Uterus (tissue), 4 donors: ENCODE data around the gene FRRS1L. TPM values are rescaled to one million over a fixed set of nuclear protein-coding genes. Genes with fewer than 3 reads are reported as not detected.

ENCODE experiments used
- DNase-seq, 2 donors: peaks; one replicate each; pipeline ENCODE4 v3.0.0-alpha.2; 2019 to 2020
- H3K27ac ChIP-seq, 2 donors: fragments of 200-600 bp; sonication (generic); 1 replicate in 1 of 2; 2 replicates in 1 of 2; pipeline ENCODE4 v1.5.1; 2016 to 2018
- H3K27me3 ChIP-seq, 2 donors: fragments of 200-600 bp; sonication (generic); one replicate each; pipeline ENCODE4 v1.5.1; 2018 to 2019; ENCODE audit warnings: control low read depth in 1 of 2
- H3K36me3 ChIP-seq, 2 donors: fragments of 200-600 bp; sonication (generic); one replicate each; pipeline ENCODE4 v1.5.1; 2019; ENCODE audit warnings: control low read depth in 1 of 2
- H3K4me1 ChIP-seq, 2 donors: fragments of 200-600 bp; sonication (generic); one replicate each; pipeline ENCODE4 v1.5.1; 2018 to 2019; ENCODE audit warnings: control low read depth in 1 of 2
- H3K4me3 ChIP-seq, 2 donors: fragments of 200-600 bp; sonication (generic); 1 replicate in 1 of 2; 2 replicates in 1 of 2; pipeline ENCODE4 v1.5.1; 2018 to 2019; ENCODE audit warnings: mild to moderate bottlenecking in 1 of 2
- H3K9me3 ChIP-seq, 2 donors: fragments of 200-600 bp; sonication (generic); one replicate each; pipeline ENCODE4 v1.5.1; 2019; ENCODE audit warnings: control low read depth in 1 of 2
- CTCF ChIP-seq, 4 experiments: fragments of 200-600 bp in 2 of 4; fragments of 450-650 bp in 2 of 4; sonication (generic) in 2 of 4; IDR thresholded peaks; one replicate each; pipeline ENCODE4 v1.5.1; 2016 to 2019; ENCODE audit warnings: antibody characterized with exemption in 4 of 4, mild to moderate bottlenecking in 2 of 4, moderate library complexity in 1 of 4
- POLR2A ChIP-seq, 2 donors: fragments of 450-650 bp; IDR thresholded peaks; one replicate each; pipeline ENCODE4 v1.6.1; 2016; ENCODE audit warnings: antibody characterized with exemption in 2 of 2, mild to moderate bottlenecking in 1 of 2, moderate library complexity in 1 of 2
- intact Hi-C: fragments of 100-400 bp; cut with DNase I; formaldehyde crosslinking; loops from one replicate; pipeline ENCODE4 v1.15.1; 2023; ENCODE audit warnings: low total_unique reads
- total RNA-seq, 4 donors: library from RNA; depleted of rRNA in 3 of 4; stranded (reverse); fragments of >200 nt in 3 of 4; gene quantifications; one replicate each; pipeline versions ENCODE4 v1.1.0 to v1.2.4, GENCODE V29; 2014 to 2023
- donor health status: DM: yes; HTN: yes; CAD: no.

FRRS1L gene
- total RNA-seq, 4 donors from 2014 or later = under 0.01 to 10.9 (median 10.1) TPM

- no peak for TF ChIP-seq CTCF (IDR thresholded peaks at IDR 0.05)
- TF ChIP-seq POLR2A (IDR thresholded peaks at IDR 0.05) = no peak
- H3K9me3 ChIP-seq = no peaks in the 10 kb centered on the region
- DNase-seq = no peak
- H3K4me1 ChIP-seq = peaks cover 0 to 6% of the 10 kb centered on the region in 2 donors
- H3K27ac ChIP-seq = no peak overlapping the region
- intact Hi-C loops = no loop called here
- no peak overlapping the region for H3K4me3 ChIP-seq
- H3K36me3 ChIP-seq = no peaks in the 10 kb centered on the region
- H3K27me3 ChIP-seq = no peaks in the 10 kb centered on the region
These were observed 74.5 kb downstream of the FRRS1L start for GRCh38 chr9:109092587-109092986.

- H3K9me3 ChIP-seq = no peaks in the 10 kb centered on the region
- intact Hi-C loops = no loop called here
- DNase-seq = no peak
- H3K27me3 ChIP-seq = no peaks in the 10 kb centered on the region
- H3K4me1 ChIP-seq = peaks cover 0 to 6% of the 10 kb centered on the region in 2 donors
- no peak overlapping the region for H3K4me3 ChIP-seq
- H3K36me3 ChIP-seq = no peaks in the 10 kb centered on the region
- H3K27ac ChIP-seq = no peak overlapping the region
- TF ChIP-seq POLR2A (IDR thresholded peaks at IDR 0.05) = no peak
- TF ChIP-seq CTCF (IDR thresholded peaks at IDR 0.05) = no peak
These were observed 74.9 kb downstream of the FRRS1L start for GRCh38 chr9:109092051-109092580.

GRCh38 chr9:109088221-109088620, 78.8 kb downstream of the FRRS1L start:
- H3K27me3 ChIP-seq = no peaks in the 10 kb centered on the region
- no peaks in the 10 kb centered on the region for H3K36me3 ChIP-seq
- no peak overlapping the region for H3K4me3 ChIP-seq
- intact Hi-C loops = no loop called here
- H3K9me3 ChIP-seq = no peaks in the 10 kb centered on the region
- H3K27ac ChIP-seq = no peak overlapping the region
- H3K4me1 ChIP-seq = no peaks in the 10 kb centered on the region
- TF ChIP-seq CTCF (IDR thresholded peaks at IDR 0.05) (no peak), POLR2A (IDR thresholded peaks at IDR 0.05) (no peak)
- no peak for DNase-seq

- no peaks in the 10 kb centered on the region for H3K27me3 ChIP-seq
- DNase-seq = no peak
- no peaks in the 10 kb centered on the region for H3K4me1 ChIP-seq
- H3K36me3 ChIP-seq = no peaks in the 10 kb centered on the region
- no peak overlapping the region for H3K4me3 ChIP-seq
- H3K9me3 ChIP-seq = no peaks in the 10 kb centered on the region
- intact Hi-C loops = no loop called here
- no peak overlapping the region for H3K27ac ChIP-seq
- TF ChIP-seq CTCF (IDR thresholded peaks at IDR 0.05) (no peak), POLR2A (IDR thresholded peaks at IDR 0.05) (no peak)
These were observed 79.3 kb downstream of the FRRS1L start for GRCh38 chr9:109087795-109088194.

GRCh38 chr9:109086221-109086620, 80.8 kb downstream of the FRRS1L start:
- H3K27ac ChIP-seq = no peak overlapping the region

More at GRCh38 chr9:109086221-109086620, 80.8 kb downstream of the FRRS1L start:
- Histone ChIP-seq H3K4me1 (no peaks in the 10 kb centered on the region), H3K4me3 (no peak overlapping the region), H3K36me3 (no peaks in the 10 kb centered on the region), H3K27me3 (no peaks in the 10 kb centered on the region), H3K9me3 (no peaks in the 10 kb centered on the region)
- intact Hi-C loops = no loop called here
- no peak for TF ChIP-seq CTCF (IDR thresholded peaks at IDR 0.05)
- no peak for TF ChIP-seq POLR2A (IDR thresholded peaks at IDR 0.05)
- DNase-seq = no peak
